SK-N-SH (cell line): ENCODE results near the gene LCOR. TPM values are rescaled to one million over a fixed set of nuclear protein-coding genes. Genes with fewer than 3 reads are reported as not detected.

Experiments used
- CTCF ChIA-PET: fragments of 300-600, 350-600 bp; formaldehyde crosslinking; extraction: SDS; loops from one replicate; lab custom pipeline; 2021; lab: Yijun Ruan, JAX
- POLR2A ChIA-PET: fragments of 350-600 bp; sonication (Branson Sonifier 250); formaldehyde crosslinking; extraction: SDS; loops from one replicate; lab custom pipeline; 2020; ENCODE audit warnings: antibody characterized with exemption, inconsistent platforms; lab: Yijun Ruan, JAX
- DNase-seq: peaks from one replicate; pipeline ENCODE4 v3.0.0; 2012
- H2AFZ ChIP-seq: fragments of 200-600 bp; sonication (generic); 2 replicates; pipeline ENCODE4 v1.8.1; 2016; ENCODE audit warnings: antibody characterized with exemption, mild to moderate bottlenecking, low read depth
- H3F3A ChIP-seq: fragments of 200-600 bp; sonication (generic); replicated peaks from 2 replicates; pipeline ENCODE3; 2016; ENCODE audit warnings: antibody characterized with exemption, mild to moderate bottlenecking; ENCODE audit not compliant: insufficient read depth
- H3K27ac ChIP-seq, 2 experiments: fragments of 200-500 bp in 1 of 2; fragments of 200-600 bp in 1 of 2; sonication (Bioruptor generic) in 1 of 2; sonication (generic), shearing (Covaris generic) in 1 of 2; 2 replicates each; pipeline versions ENCODE4 v1.5.1 to v1.6.1; 2014 to 2016; ENCODE audit warnings: low read depth in 2 of 2, inconsistent platforms in 1 of 2, low read length in 1 of 2, mild to moderate bottlenecking in 1 of 2, mixed read lengths in 1 of 2
- H3K27me3 ChIP-seq: fragments of 200-600 bp; sonication (generic), shearing (Covaris generic); 2 replicates; pipeline ENCODE4 v1.6.1; 2016; ENCODE audit warnings: mixed run types; ENCODE audit not compliant: insufficient read depth
- H3K36me3 ChIP-seq, 2 experiments: fragments of 200-500 bp in 1 of 2; fragments of 200-600 bp in 1 of 2; sonication (Bioruptor generic) in 1 of 2; sonication (generic) in 1 of 2; replicated peaks in 1 of 2; 2 replicates each; pipeline versions ENCODE3 to v1.5.1; 2014 to 2016; ENCODE audit warnings: low read length in 1 of 2, mild to moderate bottlenecking in 1 of 2; ENCODE audit not compliant: insufficient read depth in 2 of 2, control insufficient read depth in 1 of 2
- H3K4me1 ChIP-seq, 2 experiments: fragments of 200-500 bp in 1 of 2; fragments of 200-600 bp in 1 of 2; sonication (Bioruptor generic) in 1 of 2; sonication (generic), shearing (Covaris generic) in 1 of 2; 2 replicates each; pipeline versions ENCODE4 v1.5.1 to v1.6.1; 2014 to 2016; ENCODE audit warnings: low read depth in 1 of 2, low read length in 1 of 2, mixed run types in 1 of 2; ENCODE audit not compliant: insufficient read depth in 2 of 2, control insufficient read depth in 1 of 2
- H3K4me2 ChIP-seq: fragments of 200-600 bp; sonication (generic), shearing (Covaris generic); 2 replicates; pipeline ENCODE4 v1.6.1; 2017; ENCODE audit warnings: mixed run types
- H3K4me3 ChIP-seq, 2 experiments: fragments of 200-500 bp in 1 of 2; fragments of 200-600 bp in 1 of 2; sonication (Bioruptor generic) in 1 of 2; sonication (generic), shearing (Covaris generic) in 1 of 2; 2 replicates each; pipeline versions ENCODE4 v1.5.1 to v1.8.1; 2014 to 2016; ENCODE audit warnings: low read depth in 2 of 2, inconsistent platforms in 1 of 2, low read length in 1 of 2, mild to moderate bottlenecking in 1 of 2, mixed read lengths in 1 of 2, moderate library complexity in 1 of 2
- H3K79me2 ChIP-seq: fragments of 200-600 bp; sonication (generic); 2 replicates; pipeline ENCODE4 v1.8.1; 2017; ENCODE audit warnings: mild to moderate bottlenecking; ENCODE audit not compliant: insufficient read depth
- H3K9ac ChIP-seq: fragments of 200-600 bp; sonication (generic); 2 replicates; pipeline ENCODE4 v1.6.1; 2017; ENCODE audit warnings: mixed run types
- H3K9me2 ChIP-seq: fragments of 200-600 bp; sonication (generic); 2 replicates; pipeline ENCODE4 v1.6.1; 2017; ENCODE audit warnings: mixed run types
- H3K9me3 ChIP-seq: fragments of 200-600 bp; sonication (generic); 2 replicates; pipeline ENCODE4 v1.6.1; 2017; ENCODE audit warnings: mixed run types, mild to moderate bottlenecking, moderate library complexity
- H4K20me1 ChIP-seq: fragments of 200-600 bp; sonication (generic); 2 replicates; pipeline ENCODE4 v1.6.1; 2017; ENCODE audit warnings: mild to moderate bottlenecking, mixed run types; ENCODE audit not compliant: insufficient read depth
- ELF1 ChIP-seq: IDR thresholded peaks from 2 replicates; pipeline ENCODE4 v1.4.0; 2012
- FOXJ3 ChIP-seq: sonication (generic); formaldehyde crosslinking; IDR thresholded peaks from 2 replicates; pipeline ENCODE4 v1.5.1; 2020; ENCODE audit warnings: mild to moderate bottlenecking, missing genetic modification reagents
- FOXM1 ChIP-seq: IDR thresholded peaks from 2 replicates; pipeline ENCODE4 v1.4.0; 2012; ENCODE audit warnings: low read depth, mild to moderate bottlenecking
- IRF3 ChIP-seq: fragments of 150-350 bp; IDR thresholded peaks from 2 replicates; pipeline ENCODE4 v1.6.1; 2016; ENCODE audit warnings: mild to moderate bottlenecking, low read depth, low read length
- JUND ChIP-seq: IDR thresholded peaks from 2 replicates; pipeline ENCODE4 v1.4.0; 2012
- NFIC ChIP-seq: IDR thresholded peaks from 2 replicates; pipeline ENCODE4 v1.4.0; 2012; ENCODE audit warnings: borderline replicate concordance
- REST ChIP-seq: IDR thresholded peaks from 2 replicates; pipeline ENCODE4 v1.6.1; 2012; ENCODE audit warnings: mild to moderate bottlenecking, low read depth, low read length, moderate library complexity
- RFX5 ChIP-seq: IDR thresholded peaks from 2 replicates; pipeline ENCODE4 v1.6.1; 2012; ENCODE audit warnings: mild to moderate bottlenecking, improper control_type of control experiment, low read length
- RXRA ChIP-seq: IDR thresholded peaks from 2 replicates; pipeline ENCODE4 v1.4.0; 2012; ENCODE audit warnings: low read depth, mild to moderate bottlenecking, borderline replicate concordance
- SIN3A ChIP-seq: IDR thresholded peaks from 2 replicates; pipeline ENCODE4 v1.6.1; 2012; ENCODE audit warnings: low read depth, mild to moderate bottlenecking, low read length, moderate library complexity, borderline replicate concordance
- SMC3 ChIP-seq: IDR thresholded peaks from 2 replicates; pipeline ENCODE4 v1.6.1; 2012; ENCODE audit warnings: low read depth, low read length, improper control_type of control experiment
- USF1 ChIP-seq: IDR thresholded peaks from 2 replicates; pipeline ENCODE4 v1.4.0; 2012; ENCODE audit warnings: low read depth, borderline replicate concordance
- USF2 ChIP-seq: fragments of 150-350 bp; IDR thresholded peaks from 2 replicates; pipeline ENCODE4 v1.6.1; 2017; ENCODE audit warnings: antibody characterized with exemption, low read length, low read depth, borderline replicate concordance
- ZBTB33 ChIP-seq: IDR thresholded peaks from 2 replicates; pipeline ENCODE4 v1.4.0; 2012; ENCODE audit warnings: low read depth, borderline replicate concordance
- WGBS: methylation state at CpG from one replicate; pipeline ENCODE4 v1.1.6; 2017; ENCODE audit warnings: low lambda C conversion rate; 5-methylcytosine and 5-hydroxymethylcytosine counted together
- polyA plus RNA-seq, 3 experiments: library from polyadenylated mRNA; depleted of rRNA; stranded (reverse); fragments of >200 nt; gene quantifications; 2 replicates each; pipeline ENCODE4 v1.2.3, GENCODE V29; 2012

LCOR gene
- polyA plus RNA-seq, 1 of the 3 experiments (the other 2 are of a cell fraction) = 1.9 TPM

- Histone ChIP-seq H4K20me1 (no peaks in the 10 kb centered on the region; the same call in 1 of the 2 replicates), H3K4me3 (no peak overlapping the region), H3K9me2 (no peaks in the 10 kb centered on the region), H3K4me2 (no peak overlapping the region), H3K4me1 (peaks cover 0 to 16% of the 10 kb centered on the region in 2 experiments; a peak in 1 of 4 replicates), H3K79me2 (no peaks in the 10 kb centered on the region), H3K9ac (no peak overlapping the region), H2AFZ (no peak overlapping the region), H3K27me3 (no peaks in the 10 kb centered on the region), H3K9me3 (no peaks in the 10 kb centered on the region), H3K27ac (no peak overlapping the region), H3F3A (peaks cover 27% of the 10 kb centered on the region), H3K36me3 (no peaks in the 10 kb centered on the region)
- DNase-seq = no peak
- 97% methylated on average over 7 of the region's 7 CpGs for WGBS
- POLR2A ChIA-PET = interaction anchor here (0.7 kb wide), 1 partner anchor 378 kb away, joined by 4 read pairs; no protein-coding TSS in a partner anchor
- CTCF ChIA-PET = interaction anchor here (3.1 kb wide), 1 partner anchor 15 kb away, joined by 16 read pairs; no protein-coding TSS in a partner anchor
- TF ChIP-seq ZBTB33 (no peak), SMC3 (no peak), USF1 (no peak), RXRA (no peak), ELF1 (no peak), NFIC (no peak), USF2 (no peak), JUND (no peak), IRF3 (no peak), RFX5 (no peak), REST (no peak), FOXJ3 (CRISPR knock-in tag) (no peak), FOXM1 (no peak), SIN3A (no peak)
Observed at GRCh38 chr10:97022616-97023015, 190.5 kb downstream of the LCOR start.
